Endodermal cell (in vitro differentiated cells): ENCODE data around the gene EPG5. TPM values are rescaled to one million over a fixed set of nuclear protein-coding genes. Genes with fewer than 3 reads are reported as not detected.

Source experiments
- DNase-seq: peaks from one replicate; pipeline ENCODE4 v3.0.0-alpha.2; 2017
- H3K27ac ChIP-seq: 2 replicates; pipeline ENCODE4 v1.5.1; 2013; ENCODE audit warnings: mild to moderate bottlenecking, low read depth, low read length, moderate library complexity
- H3K27me3 ChIP-seq: 2 replicates; pipeline ENCODE4 v1.6.1; 2013; ENCODE audit warnings: mild to moderate bottlenecking, low read length, moderate library complexity; ENCODE audit not compliant: insufficient read depth, control insufficient read depth, poor library complexity, severe bottlenecking
- H3K36me3 ChIP-seq: 2 replicates; pipeline ENCODE4 v1.7.0; 2013; ENCODE audit warnings: mild to moderate bottlenecking, low read length, moderate library complexity; ENCODE audit not compliant: control insufficient read depth, insufficient read depth
- H3K4me1 ChIP-seq: one replicate; pipeline ENCODE4 v1.7.0; 2013; ENCODE audit warnings: low read length; ENCODE audit not compliant: control insufficient read depth, insufficient read depth
- H3K4me3 ChIP-seq: 2 replicates; pipeline ENCODE4 v1.5.1; 2013; ENCODE audit warnings: mild to moderate bottlenecking, low read length, moderate library complexity
- H3K9ac ChIP-seq: 2 replicates; pipeline ENCODE4 v1.6.1; 2013; ENCODE audit warnings: mild to moderate bottlenecking, low read length, moderate library complexity; ENCODE audit not compliant: poor library complexity, severe bottlenecking; ENCODE audit errors: extremely low read depth
- H3K9me3 ChIP-seq: 2 replicates; pipeline ENCODE4 v1.6.1; 2013; ENCODE audit warnings: mild to moderate bottlenecking, low read length, moderate library complexity; ENCODE audit not compliant: control insufficient read depth
- H3K27ac Mint-ChIP-seq: 2 replicates; pipeline ENCODE4 v1.8.0; 2020; ENCODE audit warnings: mixed read lengths
- H3K27me3 Mint-ChIP-seq: 2 replicates; pipeline ENCODE4 v1.8.0; 2021; ENCODE audit warnings: mild to moderate bottlenecking, mixed read lengths; ENCODE audit not compliant: insufficient read depth
- H3K36me3 Mint-ChIP-seq: 2 replicates; pipeline ENCODE4 v1.8.0; 2020; ENCODE audit warnings: low read depth, mixed read lengths
- H3K4me1 Mint-ChIP-seq: 2 replicates; pipeline ENCODE4 v1.8.0; 2020; ENCODE audit warnings: mixed read lengths
- H3K4me3 Mint-ChIP-seq: 2 replicates; pipeline ENCODE4 v1.8.0; 2020; ENCODE audit warnings: mild to moderate bottlenecking, moderate library complexity, mixed read lengths
- H3K9me3 Mint-ChIP-seq: 2 replicates; pipeline ENCODE4 v1.8.0; 2020; ENCODE audit warnings: mild to moderate bottlenecking, mixed read lengths
- CTCF ChIP-seq: fragments of 200-600 bp; sonication (generic); conservative IDR thresholded peaks from 2 replicates; pipeline ENCODE4 v1.5.0; 2021; ENCODE audit warnings: antibody characterized with exemption, mild to moderate bottlenecking
- WGBS, 2 experiments: methylation state at CpG; one replicate each; pipeline versions ENCODE4 v1.1.5 to v1.1.7; 2013; ENCODE audit warnings: missing lambda C conversion rate in 2 of 2, mixed read lengths in 1 of 2; ENCODE audit not compliant: insufficient coverage in 1 of 2, insufficient read length in 1 of 2; 5-methylcytosine and 5-hydroxymethylcytosine counted together
- total RNA-seq, 2 donors: library from RNA; stranded (reverse); fragmentation: NEBNext Ultra II Directional in 1 of 2; extraction: Animal tissue kit (Norgen Biotek cat#: 25700) in 1 of 2; gene quantifications; 2 replicates in 1 of 2; 3 replicates in 1 of 2; pipeline ENCODE4 v1.2.1, GENCODE V29; 2021

EPG5 gene
- total RNA-seq, 2 donors from 2014 or later: 25.6 to 28.6 TPM

- Mint-ChIP-seq H3K4me1 (no peaks in the 10 kb centered on the region), H3K27me3 (no peaks in the 10 kb centered on the region), H3K4me3 (no peak overlapping the region), H3K9me3 (peaks cover 9% of the 10 kb centered on the region), H3K36me3 (peaks cover 52% of the 10 kb centered on the region), H3K27ac (no peak overlapping the region)
- Histone ChIP-seq H3K9me3 (peaks cover 22% of the 10 kb centered on the region), H3K27me3 (no peaks in the 10 kb centered on the region), H3K27ac (no peak overlapping the region), H3K4me3 (no peak overlapping the region), H3K9ac (no peak overlapping the region), H3K4me1 (no peaks in the 10 kb centered on the region), H3K36me3 (peaks cover 47% of the 10 kb centered on the region)
- DNase-seq: no peak
- TF ChIP-seq CTCF: no peak
- 94 to 100% methylated on average over 2 to 3 of the region's 3 CpGs for WGBS, 2 experiments
These were observed 91.0 kb downstream of the EPG5 start for GRCh38 chr18:45876161-45876560.

GRCh38 chr18:45874491-45875184 lies 92.5 kb downstream of the EPG5 start:
- Mint-ChIP-seq H3K4me3 (no peak overlapping the region), H3K27ac (no peak overlapping the region), H3K4me1 (no peaks in the 10 kb centered on the region), H3K9me3 (peaks cover 9% of the 10 kb centered on the region), H3K27me3 (no peaks in the 10 kb centered on the region), H3K36me3 (peaks cover 47% of the 10 kb centered on the region)
- no peak for DNase-seq
- no peaks in the 10 kb centered on the region for H3K4me1 ChIP-seq
- no peak overlapping the region for H3K4me3 ChIP-seq
- WGBS, 2 experiments: 82 to 98% methylated on average over 3 to 5 of the region's 5 CpGs
- no peak for TF ChIP-seq CTCF
- H3K9me3 ChIP-seq: peaks cover 22% of the 10 kb centered on the region
- H3K9ac ChIP-seq: no peak overlapping the region
- peaks cover 56% of the 10 kb centered on the region for H3K36me3 ChIP-seq
- H3K27me3 ChIP-seq: no peaks in the 10 kb centered on the region
- H3K27ac ChIP-seq: no peak overlapping the region

- H3K9ac ChIP-seq: no peak overlapping the region
- H3K36me3 Mint-ChIP-seq: peaks cover 52% of the 10 kb centered on the region
- peaks cover 9% of the 10 kb centered on the region for H3K9me3 Mint-ChIP-seq
- 86 to 92% methylated on average over 1 to 3 of the region's 5 CpGs for WGBS, 2 experiments
- H3K4me3 Mint-ChIP-seq: no peak overlapping the region
- H3K27me3 ChIP-seq: no peaks in the 10 kb centered on the region
- DNase-seq: no peak
- H3K4me1 Mint-ChIP-seq: no peaks in the 10 kb centered on the region
- TF ChIP-seq CTCF: no peak
- peaks cover 21% of the 10 kb centered on the region for H3K9me3 ChIP-seq
- H3K4me3 ChIP-seq: no peak overlapping the region
- H3K4me1 ChIP-seq: no peaks in the 10 kb centered on the region
- peaks cover 54% of the 10 kb centered on the region for H3K36me3 ChIP-seq
- H3K27me3 Mint-ChIP-seq: no peaks in the 10 kb centered on the region
- H3K27ac Mint-ChIP-seq: no peak overlapping the region
- H3K27ac ChIP-seq: no peak overlapping the region
These were observed 95.6 kb downstream of the EPG5 start for GRCh38 chr18:45871431-45872084.
